NT2/D1 (cell line): ENCODE data around the gene CAMTA1.

ENCODE experiments used
- SUZ12 ChIP-seq: IDR thresholded peaks from 2 replicates; pipeline ENCODE4 v1.6.1; 2011; ENCODE audit not compliant: insufficient read length, insufficient read depth; ENCODE audit errors: extremely low read depth
- YY1 ChIP-seq: IDR thresholded peaks from 2 replicates; pipeline ENCODE4 v1.6.1; 2011; ENCODE audit not compliant: insufficient read length, insufficient read depth
- ZNF274 ChIP-seq: IDR thresholded peaks from 2 replicates; pipeline ENCODE4 v1.6.1; 2011; ENCODE audit warnings: mild to moderate bottlenecking, low read depth, low read length

DNA sequence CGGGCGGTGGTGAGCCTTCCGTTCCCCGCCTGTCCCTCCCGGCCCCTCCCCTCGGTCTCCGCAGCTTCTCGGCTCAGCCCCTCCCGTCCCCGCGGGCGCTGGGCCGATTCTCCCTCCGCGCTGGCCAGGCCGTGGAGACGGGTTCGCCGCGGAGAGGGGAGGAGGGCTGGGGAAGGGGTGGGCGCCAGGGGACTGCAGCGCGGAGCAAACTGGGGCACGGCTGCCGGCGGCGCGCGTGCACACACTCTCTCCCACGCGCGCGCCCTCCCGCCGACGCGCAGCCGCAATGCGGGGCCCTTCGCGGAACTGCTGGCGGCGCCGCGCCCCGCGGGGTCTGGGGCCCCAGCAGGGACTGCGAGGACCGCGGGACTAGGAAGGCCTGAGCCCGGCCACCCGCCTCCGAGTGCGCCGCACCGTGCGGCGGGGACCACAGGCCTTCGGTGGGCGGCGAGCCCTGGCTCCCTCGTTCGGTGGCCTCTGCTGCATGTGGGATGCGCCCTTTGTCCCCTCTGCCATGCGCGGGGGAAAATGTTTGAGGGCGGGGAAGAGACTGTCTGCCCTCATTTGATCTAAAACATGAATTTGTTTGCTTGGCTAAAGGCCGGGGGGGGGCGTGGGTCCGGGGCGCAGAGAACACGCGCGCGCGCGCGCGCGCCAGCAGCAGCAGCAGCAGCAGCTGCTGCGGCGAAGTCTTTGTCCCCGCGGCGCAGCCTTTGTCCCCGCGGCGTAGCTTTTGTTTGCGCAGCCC, 895.1 kb downstream of the CAMTA1 start:
- no peak for TF ChIP-seq YY1
- TF ChIP-seq ZNF274, result no peak
- no peak for TF ChIP-seq SUZ12
